Fibroblast of villous mesenchyme (primary cell): ENCODE data around the gene HERC4. TPM values are rescaled to one million over a fixed set of nuclear protein-coding genes. Genes with fewer than 3 reads are reported as not detected.

Experiments used
- DNase-seq: peaks from one replicate; pipeline ENCODE4 v3.0.0-alpha.2; 2010; ENCODE audit warnings: low read depth
- H3K4me3 ChIP-seq: 2 replicates; pipeline ENCODE4 v1.5.1; 2011; ENCODE audit warnings: low read depth, mild to moderate bottlenecking, low read length
- total RNA-seq: library from RNA; depleted of rRNA; stranded (reverse); fragments of >200 nt; gene quantifications from 2 replicates; pipeline ENCODE4 v1.2.3, GENCODE V29; 2012
- TF ChIP-seq, protein P1 (sequence below): IDR thresholded peaks from 2 replicates; pipeline ENCODE4 v1.5.1; 2012; ENCODE audit warnings: low read depth, mild to moderate bottlenecking, low read length; ENCODE audit not compliant: insufficient read depth

Gene HERC4, protein sequence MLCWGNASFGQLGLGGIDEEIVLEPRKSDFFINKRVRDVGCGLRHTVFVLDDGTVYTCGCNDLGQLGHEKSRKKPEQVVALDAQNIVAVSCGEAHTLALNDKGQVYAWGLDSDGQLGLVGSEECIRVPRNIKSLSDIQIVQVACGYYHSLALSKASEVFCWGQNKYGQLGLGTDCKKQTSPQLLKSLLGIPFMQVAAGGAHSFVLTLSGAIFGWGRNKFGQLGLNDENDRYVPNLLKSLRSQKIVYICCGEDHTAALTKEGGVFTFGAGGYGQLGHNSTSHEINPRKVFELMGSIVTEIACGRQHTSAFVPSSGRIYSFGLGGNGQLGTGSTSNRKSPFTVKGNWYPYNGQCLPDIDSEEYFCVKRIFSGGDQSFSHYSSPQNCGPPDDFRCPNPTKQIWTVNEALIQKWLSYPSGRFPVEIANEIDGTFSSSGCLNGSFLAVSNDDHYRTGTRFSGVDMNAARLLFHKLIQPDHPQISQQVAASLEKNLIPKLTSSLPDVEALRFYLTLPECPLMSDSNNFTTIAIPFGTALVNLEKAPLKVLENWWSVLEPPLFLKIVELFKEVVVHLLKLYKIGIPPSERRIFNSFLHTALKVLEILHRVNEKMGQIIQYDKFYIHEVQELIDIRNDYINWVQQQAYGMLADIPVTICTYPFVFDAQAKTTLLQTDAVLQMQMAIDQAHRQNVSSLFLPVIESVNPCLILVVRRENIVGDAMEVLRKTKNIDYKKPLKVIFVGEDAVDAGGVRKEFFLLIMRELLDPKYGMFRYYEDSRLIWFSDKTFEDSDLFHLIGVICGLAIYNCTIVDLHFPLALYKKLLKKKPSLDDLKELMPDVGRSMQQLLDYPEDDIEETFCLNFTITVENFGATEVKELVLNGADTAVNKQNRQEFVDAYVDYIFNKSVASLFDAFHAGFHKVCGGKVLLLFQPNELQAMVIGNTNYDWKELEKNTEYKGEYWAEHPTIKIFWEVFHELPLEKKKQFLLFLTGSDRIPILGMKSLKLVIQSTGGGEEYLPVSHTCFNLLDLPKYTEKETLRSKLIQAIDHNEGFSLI
- 118 and 225 TPM in 2 replicates for total RNA-seq

DNA sequence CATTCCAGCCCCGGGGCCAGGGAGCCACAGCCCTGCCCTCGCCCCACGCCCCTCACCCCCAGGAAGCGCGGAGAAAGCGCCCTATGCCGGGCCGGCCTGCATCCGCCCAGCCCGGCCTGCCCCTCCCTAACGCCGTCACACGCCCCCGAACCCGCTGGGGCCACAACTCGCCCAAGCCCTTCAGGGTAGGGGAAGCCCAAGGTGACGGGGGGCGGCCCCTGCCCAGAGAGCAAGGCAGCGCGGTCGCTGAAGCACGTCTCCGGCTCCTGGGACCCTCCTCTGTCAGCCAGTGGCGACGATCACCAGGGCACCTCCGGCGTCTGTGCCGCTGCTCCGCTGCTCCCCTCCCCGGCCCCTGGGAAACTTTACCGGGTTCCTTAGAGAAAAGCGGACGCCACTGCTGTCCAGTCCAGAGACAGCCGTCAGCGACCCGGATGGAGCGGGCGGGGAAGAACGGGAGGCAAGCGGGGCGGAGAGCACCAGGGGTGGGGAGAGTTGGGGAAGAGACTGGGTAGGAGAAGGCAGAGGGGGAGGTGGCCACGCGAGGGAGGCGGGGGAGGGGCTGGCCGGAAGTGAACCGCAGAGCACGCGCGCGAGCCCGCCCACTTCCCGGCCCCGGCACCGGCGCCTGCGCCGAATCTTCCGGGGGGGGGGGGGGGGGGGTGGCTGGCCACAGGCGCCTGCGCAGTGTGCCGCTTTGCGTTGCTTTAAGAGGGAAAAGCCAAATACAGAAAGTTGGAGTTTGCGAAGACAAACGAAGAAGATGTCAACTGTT is at the start of gene HERC4:
HERC4 (minus strand) TSS at position 509 of the 775 bp plus-strand sequence. CDS start 2,175 bp downstream, outside the sequence.
- TF ChIP-seq, protein P1, sequence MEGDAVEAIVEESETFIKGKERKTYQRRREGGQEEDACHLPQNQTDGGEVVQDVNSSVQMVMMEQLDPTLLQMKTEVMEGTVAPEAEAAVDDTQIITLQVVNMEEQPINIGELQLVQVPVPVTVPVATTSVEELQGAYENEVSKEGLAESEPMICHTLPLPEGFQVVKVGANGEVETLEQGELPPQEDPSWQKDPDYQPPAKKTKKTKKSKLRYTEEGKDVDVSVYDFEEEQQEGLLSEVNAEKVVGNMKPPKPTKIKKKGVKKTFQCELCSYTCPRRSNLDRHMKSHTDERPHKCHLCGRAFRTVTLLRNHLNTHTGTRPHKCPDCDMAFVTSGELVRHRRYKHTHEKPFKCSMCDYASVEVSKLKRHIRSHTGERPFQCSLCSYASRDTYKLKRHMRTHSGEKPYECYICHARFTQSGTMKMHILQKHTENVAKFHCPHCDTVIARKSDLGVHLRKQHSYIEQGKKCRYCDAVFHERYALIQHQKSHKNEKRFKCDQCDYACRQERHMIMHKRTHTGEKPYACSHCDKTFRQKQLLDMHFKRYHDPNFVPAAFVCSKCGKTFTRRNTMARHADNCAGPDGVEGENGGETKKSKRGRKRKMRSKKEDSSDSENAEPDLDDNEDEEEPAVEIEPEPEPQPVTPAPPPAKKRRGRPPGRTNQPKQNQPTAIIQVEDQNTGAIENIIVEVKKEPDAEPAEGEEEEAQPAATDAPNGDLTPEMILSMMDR: no peak
- peak within 1 kb of the TSS; percentile 96 for H3K4me3 ChIP-seq
- DNase-seq: peak; percentile 96

DNA sequence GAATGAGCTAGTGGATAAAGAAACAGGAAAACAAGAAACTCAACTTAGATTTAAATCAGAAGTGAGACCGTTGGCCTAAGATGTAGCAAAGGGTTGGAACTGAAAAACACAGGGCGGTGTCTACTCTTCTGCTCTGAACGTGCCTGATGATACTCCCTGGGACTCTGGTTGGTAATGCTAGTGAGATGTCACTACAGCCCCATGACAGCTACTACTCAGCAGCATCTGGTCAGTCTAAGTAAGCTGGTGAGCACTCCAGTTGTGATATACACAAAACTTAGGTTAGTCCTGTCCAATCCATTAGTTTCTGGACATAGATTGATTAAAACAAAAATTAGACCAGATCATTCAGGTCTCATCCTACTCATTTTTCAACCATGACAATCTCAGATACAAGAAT is 49.6 kb upstream of the HERC4 start:
- TF ChIP-seq, protein P1: no peak
- no peak overlapping the region for H3K4me3 ChIP-seq
- DNase-seq: no peak

DNA sequence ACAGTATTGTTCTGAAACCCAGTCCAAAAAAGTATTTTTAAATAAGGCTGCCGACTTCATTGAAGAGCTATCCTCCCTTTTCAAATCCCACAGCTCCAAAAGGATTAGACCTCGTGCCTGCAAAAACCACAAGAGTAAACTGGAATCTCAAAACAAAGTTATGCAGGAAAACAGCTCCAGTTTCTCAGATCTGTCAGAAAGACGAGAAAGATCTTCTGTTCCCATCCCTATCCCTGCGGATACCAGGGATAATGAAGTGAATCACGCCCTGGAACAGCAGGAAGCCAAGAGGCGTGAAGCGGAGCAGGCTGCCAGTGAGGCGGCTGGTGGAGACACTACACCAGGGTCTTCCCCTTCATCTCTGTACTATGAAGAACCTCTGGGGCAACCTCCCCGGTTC is 46.8 kb upstream of the HERC4 start:
- H3K4me3 ChIP-seq: peak overlapping the region; percentile 19
- peak; percentile 68 for DNase-seq
- TF ChIP-seq, protein P1: no peak

DNA sequence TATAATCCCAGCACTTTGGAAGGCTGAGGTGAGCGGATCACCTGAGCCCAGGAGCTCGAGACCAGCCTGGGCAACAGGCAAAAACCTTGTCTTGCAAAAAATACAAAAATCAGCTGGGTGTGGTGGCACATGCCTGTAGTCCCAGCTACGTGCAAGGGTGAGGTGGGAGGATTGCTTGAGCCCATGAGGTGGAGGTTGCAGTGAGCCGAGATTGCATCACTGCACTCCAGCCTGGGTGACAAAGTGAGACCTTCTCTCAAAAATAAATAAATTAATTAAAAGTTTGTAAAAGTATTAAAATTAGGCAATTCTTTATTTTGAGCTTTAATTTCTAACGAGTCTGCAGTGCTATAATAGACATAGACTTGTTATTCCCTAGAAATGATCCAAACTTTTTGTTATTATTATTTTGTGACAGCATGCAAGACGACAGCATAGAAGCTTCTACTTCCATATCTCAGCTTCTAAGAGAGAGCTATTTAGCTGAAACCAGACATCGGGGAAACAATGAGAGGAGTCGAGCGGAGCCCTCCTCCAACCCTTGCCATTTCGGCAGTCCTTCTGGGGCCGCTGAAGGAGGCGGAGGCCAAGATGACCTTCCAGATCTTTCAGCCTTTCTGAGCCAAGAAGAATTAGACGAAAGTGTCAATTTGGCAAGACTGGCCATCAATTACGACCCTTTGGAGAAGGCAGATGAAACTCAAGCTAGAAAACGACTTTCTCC is 46.1 kb upstream of the HERC4 start:
- peak overlapping the region; percentile 19 for H3K4me3 ChIP-seq
- DNase-seq: no peak

DNA sequence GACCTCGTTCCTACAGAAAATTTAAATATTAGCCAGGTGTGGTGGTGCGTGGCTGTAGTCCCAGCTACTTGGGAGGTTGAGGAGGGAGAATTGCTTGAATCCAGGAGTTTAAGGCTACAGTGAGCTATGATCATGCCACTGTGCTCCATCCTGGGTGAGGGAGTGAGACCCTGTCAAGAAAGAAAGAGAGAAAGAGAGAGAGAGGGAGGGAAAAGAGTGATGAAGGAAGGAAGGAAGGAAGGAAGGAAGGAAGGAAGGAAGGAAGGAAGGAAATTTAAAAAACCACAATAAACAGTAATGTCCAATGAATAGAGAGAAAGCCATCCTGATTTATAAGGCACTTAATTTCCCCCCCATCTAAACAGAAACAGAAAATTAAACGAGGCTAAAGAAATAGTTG is 43.6 kb upstream of the HERC4 start:
- no peak overlapping the region for H3K4me3 ChIP-seq
- no peak for DNase-seq
- TF ChIP-seq, protein P1: no peak

More for the DNA sequence above, 46.1 kb upstream of the HERC4 start:
- TF ChIP-seq, protein P1: no peak
